HG03558 (cell line): ENCODE measurements around the gene EEIG1.

ENCODE experiments used
- ATAC-seq: cut with Tn5 transposase; IDR thresholded peaks from one replicate; pipeline ENCODE4 v1.9.1; 2021; ENCODE audit warnings: moderate number of reproducible peaks; ENCODE audit not compliant: unreplicated experiment; ENCODE audit errors: extremely low read depth

Gene EEIG1

DNA sequence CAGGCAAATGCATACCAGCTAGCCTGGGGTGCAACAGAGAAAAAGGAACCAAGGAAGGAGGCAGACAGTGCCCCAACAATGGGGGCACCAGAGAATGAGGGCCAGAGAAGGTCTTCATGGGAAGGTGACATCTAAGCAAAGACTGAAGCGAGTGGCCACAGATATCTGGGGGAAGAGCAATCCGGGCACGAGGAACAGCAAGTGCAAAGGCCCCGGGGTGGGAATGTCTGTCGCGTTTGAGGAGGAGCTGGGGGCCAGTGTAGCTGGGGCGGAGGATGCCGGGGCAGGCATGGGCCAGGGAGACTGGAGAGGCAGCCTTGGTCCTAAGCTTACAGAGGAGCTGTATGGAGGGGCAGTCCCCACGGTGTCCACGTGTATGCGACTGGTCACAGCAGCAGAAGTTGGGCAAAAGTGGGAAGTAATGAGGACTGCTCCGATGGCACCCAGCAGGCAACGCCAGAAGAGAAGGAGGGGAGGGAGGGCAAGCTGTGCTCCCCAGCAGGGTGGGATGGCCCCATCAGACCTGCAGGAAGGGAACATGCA lies 19.1 kb downstream of the EEIG1 start:
- ATAC-seq = no peak

DNA sequence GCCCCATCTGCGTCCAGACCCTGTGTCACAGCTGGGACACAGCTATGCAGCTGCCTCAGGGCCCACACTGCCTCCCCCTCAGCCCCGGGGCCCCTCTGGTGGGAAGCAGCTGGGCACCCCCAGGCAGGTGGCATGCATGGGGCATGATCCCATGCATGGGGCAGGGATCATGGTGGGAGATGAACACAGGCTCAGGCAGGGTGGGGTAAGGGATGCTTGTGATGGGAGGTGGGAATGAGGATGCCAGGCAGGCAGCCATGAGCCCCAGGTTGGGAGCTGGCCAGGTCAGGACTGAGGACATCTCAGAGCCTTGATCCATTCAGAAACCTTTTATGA lies 19.7 kb downstream of the EEIG1 start:
- no peak for ATAC-seq

GRCh38 chr9:127960410-127961154 lies 20.2 kb downstream of the EEIG1 start:
- no peak for ATAC-seq

DNA sequence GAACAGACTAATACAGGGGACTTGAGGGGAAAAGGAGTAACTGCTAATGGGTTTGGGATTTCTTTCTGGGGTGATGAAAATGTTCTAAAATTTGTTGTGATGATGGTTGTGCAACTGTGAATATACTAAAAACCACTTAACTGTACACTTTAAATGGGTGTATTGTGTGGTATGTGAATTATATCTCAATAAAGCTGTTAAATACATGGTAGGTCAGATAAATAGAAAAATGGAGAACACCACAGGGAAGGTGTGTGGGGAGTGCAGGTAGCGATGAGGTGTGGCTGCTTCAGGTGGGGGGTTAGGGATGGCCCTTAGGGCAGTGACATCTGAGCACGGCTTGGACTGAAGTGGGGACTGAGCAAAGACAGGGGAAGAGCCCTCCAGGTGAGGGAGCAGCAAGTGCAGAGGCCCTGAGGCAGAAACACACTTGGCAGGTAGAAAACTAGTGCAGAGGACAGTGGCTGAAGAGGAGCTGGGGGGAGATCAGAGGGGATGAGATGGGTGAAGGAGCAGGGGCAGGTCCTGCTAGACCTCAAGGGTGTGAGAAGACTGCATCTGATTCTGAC lies 20.9 kb downstream of the EEIG1 start:
- no peak for ATAC-seq

DNA sequence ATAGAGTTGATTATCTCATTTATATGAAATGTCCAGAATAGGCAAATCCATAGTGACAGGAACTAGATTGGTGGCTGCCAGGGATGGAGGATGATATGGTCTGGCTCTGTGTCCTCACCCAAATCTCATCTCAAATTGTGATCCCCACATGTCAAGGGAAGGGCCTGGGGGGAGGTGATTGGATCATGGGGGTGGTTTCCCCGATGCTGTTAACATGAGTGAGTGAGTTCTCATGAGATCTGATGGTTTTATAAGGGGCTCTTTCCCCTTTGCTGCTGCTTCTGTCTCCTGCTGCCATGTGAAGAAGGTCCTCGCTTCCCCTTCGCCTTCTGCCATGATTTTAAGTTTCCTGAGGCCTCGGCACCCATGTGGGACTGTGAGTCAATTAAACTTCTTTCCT lies 21.4 kb downstream of the EEIG1 start:
- no peak for ATAC-seq

- no peak for ATAC-seq
Observed at GRCh38 chr9:127958728-127959127, 22.1 kb downstream of the EEIG1 start.

GRCh38 chr9:127955294-127956015 lies 25.3 kb downstream of the EEIG1 start:
- ATAC-seq = no peak

DNA sequence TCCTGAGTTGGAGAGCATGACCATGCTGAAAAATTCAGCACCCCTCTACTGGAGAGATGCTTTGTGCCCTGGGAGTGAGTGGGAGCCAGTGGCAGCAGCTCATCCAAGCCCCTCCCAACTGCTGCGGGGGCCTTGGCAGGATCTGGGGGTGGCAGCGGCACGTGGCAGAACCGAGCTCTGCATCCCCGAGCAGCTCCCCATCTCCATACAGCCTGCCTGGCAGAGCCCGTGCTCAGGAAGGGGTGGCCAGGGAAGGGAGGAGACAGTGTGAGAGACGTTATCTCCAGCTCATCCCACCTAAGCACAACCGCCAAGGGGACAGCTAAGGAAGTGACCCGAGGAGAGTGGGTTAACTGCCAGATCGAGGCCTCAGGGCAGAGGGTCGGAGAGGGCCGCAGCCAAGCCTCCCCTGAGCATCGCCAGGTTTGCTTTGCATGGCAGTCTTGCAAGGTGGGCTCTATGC lies 25.9 kb downstream of the EEIG1 start:
- ATAC-seq = no peak

- ATAC-seq = no peak
Observed at GRCh38 chr9:127953768-127954505, 26.9 kb downstream of the EEIG1 start.

DNA sequence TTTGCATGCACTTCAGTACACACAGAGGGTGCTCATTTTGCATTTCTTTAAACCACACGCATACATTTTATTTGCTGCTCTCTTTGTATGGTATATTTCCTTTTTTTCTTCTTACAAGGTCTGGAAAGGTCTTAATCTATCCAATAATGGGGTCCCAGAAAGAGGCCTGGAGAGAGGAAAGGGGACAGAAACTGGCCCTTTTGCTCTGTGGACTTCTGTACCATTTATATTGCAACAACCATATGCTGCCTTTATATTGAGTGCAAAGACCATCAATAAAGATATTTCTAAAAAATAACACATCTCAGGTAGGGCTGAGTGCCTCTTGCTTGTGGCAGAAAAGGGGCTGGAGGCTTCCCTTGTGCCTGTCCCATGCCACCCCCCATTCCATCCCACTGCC lies 27.6 kb downstream of the EEIG1 start:
- ATAC-seq = no peak

GRCh38 chr9:127950513-127951289 lies 30.1 kb downstream of the EEIG1 start:
- no peak for ATAC-seq

DNA sequence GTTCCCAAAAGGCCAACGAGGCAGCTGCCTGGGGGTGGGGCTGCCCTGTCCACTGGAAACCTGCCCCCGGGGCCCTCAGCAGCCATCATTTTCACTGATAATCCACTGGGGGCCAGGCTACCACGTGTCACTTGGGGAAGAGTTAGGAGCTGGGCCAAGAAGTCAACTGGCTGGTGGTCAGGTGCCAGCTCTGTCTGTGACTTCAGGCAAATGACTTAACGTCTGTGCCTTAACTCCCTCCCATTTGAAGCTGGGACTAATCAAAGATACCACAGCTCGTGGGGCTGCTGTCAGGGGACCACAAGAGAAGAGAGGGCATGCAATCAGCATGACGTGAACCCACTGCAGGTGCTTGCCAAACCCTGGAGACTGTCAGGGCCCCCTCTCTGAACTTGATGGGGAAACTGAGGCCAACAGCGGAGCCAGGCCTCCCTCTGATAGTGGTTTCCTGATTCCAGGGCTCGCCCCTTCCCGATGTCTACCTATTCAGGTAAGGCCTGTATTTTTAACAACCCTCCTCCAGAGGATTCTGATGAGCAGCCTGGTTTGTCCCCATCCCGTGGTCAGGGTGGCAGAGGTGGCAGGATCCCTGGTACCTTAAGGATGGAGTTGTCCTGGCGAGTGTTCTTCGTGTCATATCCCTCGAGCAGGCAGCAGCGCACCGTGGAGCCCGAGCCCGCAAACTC lies 30.8 kb downstream of the EEIG1 start:
- no peak for ATAC-seq

DNA sequence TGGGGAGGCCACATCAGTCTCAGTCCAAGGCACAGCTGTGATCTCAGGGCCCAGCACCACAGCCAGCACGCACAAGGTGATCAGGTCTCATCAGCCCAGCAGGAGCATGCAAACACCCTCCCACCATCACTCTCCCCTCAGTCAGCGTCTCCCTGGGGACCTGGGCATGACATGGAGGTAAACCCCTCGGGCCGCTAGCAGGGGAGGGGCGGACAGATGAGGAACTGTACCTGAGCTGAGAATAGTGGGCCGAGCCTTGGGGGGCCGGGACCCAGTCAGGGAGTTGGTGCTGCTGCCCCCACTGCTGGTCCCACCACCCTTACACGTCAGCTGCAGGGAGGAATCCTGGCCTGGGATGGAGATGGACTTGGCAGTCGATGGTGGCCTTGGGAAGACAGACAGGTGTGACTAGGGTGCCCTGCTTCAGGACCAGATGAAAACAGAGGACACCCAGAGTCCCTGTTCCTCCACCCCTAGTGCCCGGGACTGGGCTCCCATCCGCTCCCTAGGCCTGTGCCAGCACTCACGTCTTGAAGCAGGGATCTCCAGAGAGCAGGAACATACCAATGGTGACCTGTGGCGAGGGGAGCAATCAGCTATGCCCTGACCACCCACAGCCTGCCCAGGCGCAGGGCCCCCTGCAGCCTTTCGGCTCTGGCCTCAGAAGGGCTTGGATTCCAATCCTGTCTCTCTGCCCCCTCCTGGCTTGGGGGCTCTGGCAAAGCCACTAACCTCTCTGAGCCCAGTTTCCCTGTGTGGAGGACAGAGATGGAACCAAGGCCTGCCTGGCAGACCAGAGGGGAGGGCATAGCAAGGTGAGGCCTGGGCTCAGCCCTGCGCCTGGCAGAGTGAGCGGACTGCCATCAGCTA lies 32.7 kb downstream of the EEIG1 start:
- ATAC-seq = no peak

DNA sequence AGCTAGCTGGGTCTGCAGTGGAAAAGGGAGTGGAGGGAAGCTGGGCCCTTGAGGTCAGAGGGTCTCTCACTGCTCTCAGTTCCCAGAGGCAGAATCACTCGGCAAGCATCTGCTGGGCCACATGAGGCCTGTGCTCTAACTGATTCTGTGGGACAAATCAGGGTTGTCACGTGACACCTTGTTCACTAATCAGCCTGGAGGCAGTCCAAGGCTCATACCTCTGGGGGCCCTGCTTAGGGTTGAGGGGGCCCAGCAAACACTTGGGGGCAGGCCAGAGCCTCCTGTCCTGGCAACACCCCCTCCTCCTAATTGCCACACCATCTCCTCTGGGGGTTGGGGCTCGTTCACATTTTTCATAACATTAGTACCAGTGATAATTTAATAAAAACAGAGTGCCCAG lies 34.1 kb downstream of the EEIG1 start:
- ATAC-seq = no peak

DNA sequence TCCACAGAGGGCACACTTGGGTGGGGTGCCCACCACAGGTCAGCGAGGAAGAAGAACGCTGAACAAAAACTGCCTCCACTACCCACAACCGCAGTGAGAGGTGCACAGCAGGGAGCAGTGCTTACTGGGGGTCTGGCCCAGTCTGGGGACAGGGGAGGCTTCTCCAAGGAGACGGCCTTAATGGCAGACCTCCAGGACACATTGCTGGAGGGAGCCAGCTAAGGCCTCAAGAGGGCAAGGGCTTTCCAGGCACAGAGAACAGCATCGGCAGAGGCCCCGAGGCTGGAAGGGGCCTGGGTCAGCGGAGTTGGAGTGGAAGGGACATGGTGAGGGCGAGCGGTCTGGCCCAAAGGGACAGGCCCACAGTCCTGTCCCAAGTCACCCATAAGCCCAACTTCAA lies 34.8 kb downstream of the EEIG1 start:
- no peak for ATAC-seq

- ATAC-seq = no peak
Observed at GRCh38 chr9:127945338-127945737, 35.5 kb downstream of the EEIG1 start.

DNA sequence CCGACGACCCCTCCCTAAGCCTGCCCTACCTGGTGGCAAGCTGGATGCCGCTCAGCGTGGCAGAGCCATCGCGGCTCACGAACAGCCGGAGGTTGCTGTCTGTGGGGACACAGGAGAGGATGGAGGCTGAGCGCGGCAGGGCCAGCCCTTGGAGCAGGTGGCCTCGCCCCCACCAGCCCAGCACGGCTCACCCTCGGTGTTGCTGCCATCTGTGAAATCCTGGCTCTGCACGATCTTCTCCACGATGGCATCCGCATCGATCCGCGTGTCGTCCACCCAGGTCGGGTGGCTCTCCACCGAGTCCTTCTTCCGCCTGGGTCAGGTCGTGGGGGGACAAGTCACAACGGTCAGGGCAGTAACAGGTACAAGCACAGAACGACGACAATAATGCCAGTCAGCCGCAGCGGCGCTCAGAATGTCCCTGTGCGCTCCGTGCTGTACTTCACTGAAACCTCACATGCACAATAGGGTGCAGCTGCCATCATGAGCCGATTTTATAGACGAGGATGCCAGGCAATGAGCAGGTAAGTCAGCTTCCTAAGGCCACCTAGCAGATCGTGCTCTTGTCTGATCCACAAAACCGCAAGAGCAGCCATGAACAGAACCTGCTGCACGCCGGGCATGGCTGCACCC lies 36.1 kb downstream of the EEIG1 start:
- no peak for ATAC-seq

GRCh38 chr9:127943731-127944144 lies 37.1 kb downstream of the EEIG1 start:
- ATAC-seq = no peak
